Colon (tissue), 2 donors: ENCODE data around the gene SLIRP.
"Not testable (repeated sequence)": the region's sequence is repeated elsewhere in the genome, so short reads cannot be mapped to it uniquely, and the experiment has no call there.

Experiments used
- FAIRE-seq: peaks from 2 replicates; lab custom pipeline; 2012; peaks lifted over from hg19 to GRCh38; lab: Jason Lieb, UNC
- donor health status: control.
- donor health status: control.

SLIRP gene

GRCh38 chr14:77707724-77708408 lies at the start of gene SLIRP, which contains the start of gene ALKBH1:
Gene SLIRP (plus strand): TSS chr14:77708103. CDS start chr14:77708112, 9 bp downstream.
Gene ALKBH1 (minus strand): TSS chr14:77708023. CDS start chr14:77708004, 19 bp downstream.
- FAIRE-seq, result no peak

GRCh38 chr14:77659831-77660230 lies 48.1 kb upstream of the SLIRP start:
- FAIRE-seq, result no peak

GRCh38 chr14:77660754-77661153 lies 47.1 kb upstream of the SLIRP start:
- FAIRE-seq, result no peak

- FAIRE-seq, result not testable (repeated sequence)
Observed at GRCh38 chr14:77661562-77661961, 46.3 kb upstream of the SLIRP start.

GRCh38 chr14:77663293-77663692 lies 44.6 kb upstream of the SLIRP start:
- FAIRE-seq, result no peak

- no peak for FAIRE-seq
Observed at GRCh38 chr14:77667331-77667730, 40.6 kb upstream of the SLIRP start.

- FAIRE-seq, result no peak
Observed at GRCh38 chr14:77673193-77673592, 34.7 kb upstream of the SLIRP start.

GRCh38 chr14:77674931-77675330 lies 33.0 kb upstream of the SLIRP start:
- no peak for FAIRE-seq

GRCh38 chr14:77681196-77682157 lies 26.4 kb upstream of the SLIRP start:
- FAIRE-seq, result no peak

- no peak for FAIRE-seq
Observed at GRCh38 chr14:77682158-77682553, 25.7 kb upstream of the SLIRP start.

- no peak for FAIRE-seq
Observed at GRCh38 chr14:77691259-77691658, 16.6 kb upstream of the SLIRP start.

- no peak for FAIRE-seq
Observed at GRCh38 chr14:77707355-77707723, 564 bp upstream of the SLIRP start.

GRCh38 chr14:77708749-77709148 lies 846 bp downstream of the SLIRP start:
- no peak for FAIRE-seq

GRCh38 chr14:77709412-77709811 lies 1.5 kb downstream of the SLIRP start:
- FAIRE-seq, result no peak

- FAIRE-seq, result no peak
Observed at GRCh38 chr14:77710364-77710763, 2.5 kb downstream of the SLIRP start.

GRCh38 chr14:77714926-77715325 lies 7.0 kb downstream of the SLIRP start:
- no peak for FAIRE-seq

- FAIRE-seq, result no peak
Observed at GRCh38 chr14:77717608-77718305, 9.9 kb downstream of the SLIRP start.

GRCh38 chr14:77721437-77721836 lies 13.5 kb downstream of the SLIRP start:
- FAIRE-seq, result no peak

GRCh38 chr14:77722301-77722700 lies 14.4 kb downstream of the SLIRP start:
- FAIRE-seq, result no peak

GRCh38 chr14:77730976-77731497 lies 23.1 kb downstream of the SLIRP start:
- no peak for FAIRE-seq

GRCh38 chr14:77738559-77739250 lies 30.8 kb downstream of the SLIRP start:
- no peak for FAIRE-seq

- no peak for FAIRE-seq
Observed at GRCh38 chr14:77741438-77741837, 33.5 kb downstream of the SLIRP start.
